ENCODE results near the gene ETS2.

GRCh38 chr21:38790059-38790458, 15.7 kb upstream of the ETS2 start:
- TF ChIP-seq MAX (IDR thresholded peaks at IDR 0.05) = no peak
- TF ChIP-seq EGR1 (IDR thresholded peaks at IDR 0.05) = no peak
- TF ChIP-seq TAF1 (IDR thresholded peaks at IDR 0.05; ENCODE audit: low read depth) = no peak
- no peak for TF ChIP-seq FOXM1 (IDR thresholded peaks at IDR 0.05; ENCODE audit: borderline replicate concordance, low read depth)
- TF ChIP-seq, protein P1, sequence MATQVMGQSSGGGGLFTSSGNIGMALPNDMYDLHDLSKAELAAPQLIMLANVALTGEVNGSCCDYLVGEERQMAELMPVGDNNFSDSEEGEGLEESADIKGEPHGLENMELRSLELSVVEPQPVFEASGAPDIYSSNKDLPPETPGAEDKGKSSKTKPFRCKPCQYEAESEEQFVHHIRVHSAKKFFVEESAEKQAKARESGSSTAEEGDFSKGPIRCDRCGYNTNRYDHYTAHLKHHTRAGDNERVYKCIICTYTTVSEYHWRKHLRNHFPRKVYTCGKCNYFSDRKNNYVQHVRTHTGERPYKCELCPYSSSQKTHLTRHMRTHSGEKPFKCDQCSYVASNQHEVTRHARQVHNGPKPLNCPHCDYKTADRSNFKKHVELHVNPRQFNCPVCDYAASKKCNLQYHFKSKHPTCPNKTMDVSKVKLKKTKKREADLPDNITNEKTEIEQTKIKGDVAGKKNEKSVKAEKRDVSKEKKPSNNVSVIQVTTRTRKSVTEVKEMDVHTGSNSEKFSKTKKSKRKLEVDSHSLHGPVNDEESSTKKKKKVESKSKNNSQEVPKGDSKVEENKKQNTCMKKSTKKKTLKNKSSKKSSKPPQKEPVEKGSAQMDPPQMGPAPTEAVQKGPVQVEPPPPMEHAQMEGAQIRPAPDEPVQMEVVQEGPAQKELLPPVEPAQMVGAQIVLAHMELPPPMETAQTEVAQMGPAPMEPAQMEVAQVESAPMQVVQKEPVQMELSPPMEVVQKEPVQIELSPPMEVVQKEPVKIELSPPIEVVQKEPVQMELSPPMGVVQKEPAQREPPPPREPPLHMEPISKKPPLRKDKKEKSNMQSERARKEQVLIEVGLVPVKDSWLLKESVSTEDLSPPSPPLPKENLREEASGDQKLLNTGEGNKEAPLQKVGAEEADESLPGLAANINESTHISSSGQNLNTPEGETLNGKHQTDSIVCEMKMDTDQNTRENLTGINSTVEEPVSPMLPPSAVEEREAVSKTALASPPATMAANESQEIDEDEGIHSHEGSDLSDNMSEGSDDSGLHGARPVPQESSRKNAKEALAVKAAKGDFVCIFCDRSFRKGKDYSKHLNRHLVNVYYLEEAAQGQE (IDR thresholded peaks at IDR 0.05; ENCODE audit: low read depth) = no peak
- TF ChIP-seq EP300 (IDR thresholded peaks at IDR 0.05; ENCODE audit: borderline replicate concordance) = no peak
- TF ChIP-seq NFIC (IDR thresholded peaks at IDR 0.05) = no peak
- no peak for TF ChIP-seq CEBPB (IDR thresholded peaks at IDR 0.05)
- no peak for TF ChIP-seq RAD21 (IDR thresholded peaks at IDR 0.05; ENCODE audit: low read depth)
- no peak for TF ChIP-seq YY1 (IDR thresholded peaks at IDR 0.05; ENCODE audit: low read depth)
- TF ChIP-seq USF1 (IDR thresholded peaks at IDR 0.05) = no peak

Measured in Ishikawa (cell line).